Activated T-helper 17 cell treated with anti-CD3 and anti-CD28 coated beads, Interleukin-2, amount 50 U/mL, for 72 hours (primary cell): ENCODE measurements around the gene PDZD2. TPM values are rescaled to one million over a fixed set of nuclear protein-coding genes. Genes with fewer than 3 reads are reported as not detected.

Experiments used
- ATAC-seq: fragments of 150-1000 bp; cut with Tn5 transposase; replicated peaks from 2 replicates; pipeline ENCODE4 v1.10.0; 2021; ENCODE audit warnings: mild to moderate bottlenecking, moderate library complexity
- H3K27ac Mint-ChIP-seq: one replicate; pipeline ENCODE4 v1.8.0; 2022; ENCODE audit warnings: mixed read lengths
- H3K27me3 Mint-ChIP-seq: one replicate; pipeline ENCODE4 v1.8.0; 2022; ENCODE audit warnings: mixed read lengths
- H3K36me3 Mint-ChIP-seq: one replicate; pipeline ENCODE4 v1.8.0; 2022; ENCODE audit warnings: low read depth, mild to moderate bottlenecking, mixed read lengths
- H3K4me1 Mint-ChIP-seq: one replicate; pipeline ENCODE4 v1.8.0; 2022; ENCODE audit warnings: mixed read lengths
- H3K4me3 Mint-ChIP-seq: one replicate; pipeline ENCODE4 v1.8.0; 2022; ENCODE audit warnings: mild to moderate bottlenecking, mixed read lengths
- H3K9me3 Mint-ChIP-seq: one replicate; pipeline ENCODE4 v1.8.0; 2022; ENCODE audit warnings: mixed read lengths
- total RNA-seq, 2 donors: library from RNA; stranded (reverse); gene quantifications; one replicate each; pipeline ENCODE4 v1.2.3, GENCODE V29; 2022

Gene PDZD2
- total RNA-seq, 2 donors from 2014 or later: 0.53 TPM; not detected in 1

- Mint-ChIP-seq H3K9me3 (no peaks in the 10 kb centered on the region), H3K4me1 (no peaks in the 10 kb centered on the region), H3K4me3 (no peak overlapping the region), H3K36me3 (no peaks in the 10 kb centered on the region), H3K27me3 (no peaks in the 10 kb centered on the region), H3K27ac (no peak overlapping the region)
- ATAC-seq: no peak
Measured at GRCh38 chr5:31913808-31914207, 274.9 kb downstream of the PDZD2 start.

GRCh38 chr5:31916327-31916726, 277.4 kb downstream of the PDZD2 start:
- no peaks in the 10 kb centered on the region for H3K36me3 Mint-ChIP-seq
- no peak overlapping the region for H3K4me3 Mint-ChIP-seq
- H3K9me3 Mint-ChIP-seq: no peaks in the 10 kb centered on the region
- no peaks in the 10 kb centered on the region for H3K4me1 Mint-ChIP-seq
- no peak for ATAC-seq
- no peak overlapping the region for H3K27ac Mint-ChIP-seq
- H3K27me3 Mint-ChIP-seq: peaks cover 5% of the 10 kb centered on the region

- ATAC-seq: no peak
- H3K9me3 Mint-ChIP-seq: no peaks in the 10 kb centered on the region
Measured at GRCh38 chr5:31918739-31919138, 279.8 kb downstream of the PDZD2 start.

GRCh38 chr5:31921852-31922305, 282.9 kb downstream of the PDZD2 start:
- H3K36me3 Mint-ChIP-seq: no peaks in the 10 kb centered on the region
- H3K4me1 Mint-ChIP-seq: no peaks in the 10 kb centered on the region
- no peak overlapping the region for H3K27ac Mint-ChIP-seq
- H3K4me3 Mint-ChIP-seq: no peak overlapping the region
- ATAC-seq: no peak
- H3K9me3 Mint-ChIP-seq: no peaks in the 10 kb centered on the region
- H3K27me3 Mint-ChIP-seq: peaks cover 8% of the 10 kb centered on the region

More at GRCh38 chr5:31918739-31919138, 279.8 kb downstream of the PDZD2 start:
- H3K4me3 Mint-ChIP-seq: no peak overlapping the region
- H3K36me3 Mint-ChIP-seq: no peaks in the 10 kb centered on the region
- H3K4me1 Mint-ChIP-seq: no peaks in the 10 kb centered on the region
- H3K27ac Mint-ChIP-seq: no peak overlapping the region
- H3K27me3 Mint-ChIP-seq: peaks cover 8% of the 10 kb centered on the region

- no peaks in the 10 kb centered on the region for H3K4me1 Mint-ChIP-seq
- no peak overlapping the region for H3K27ac Mint-ChIP-seq
- no peak overlapping the region for H3K4me3 Mint-ChIP-seq
- peaks cover 8% of the 10 kb centered on the region for H3K27me3 Mint-ChIP-seq
- H3K36me3 Mint-ChIP-seq: no peaks in the 10 kb centered on the region
- H3K9me3 Mint-ChIP-seq: no peaks in the 10 kb centered on the region
- no peak for ATAC-seq
Measured at GRCh38 chr5:31924005-31924404, 285.1 kb downstream of the PDZD2 start.

GRCh38 chr5:31931874-31932273, 292.9 kb downstream of the PDZD2 start:
- H3K27ac Mint-ChIP-seq: no peak overlapping the region
- no peak for ATAC-seq
- H3K9me3 Mint-ChIP-seq: no peaks in the 10 kb centered on the region
- H3K27me3 Mint-ChIP-seq: no peaks in the 10 kb centered on the region
- no peaks in the 10 kb centered on the region for H3K36me3 Mint-ChIP-seq
- H3K4me3 Mint-ChIP-seq: no peak overlapping the region
- no peaks in the 10 kb centered on the region for H3K4me1 Mint-ChIP-seq

- H3K36me3 Mint-ChIP-seq: no peaks in the 10 kb centered on the region
- no peaks in the 10 kb centered on the region for H3K4me1 Mint-ChIP-seq
- no peak overlapping the region for H3K27ac Mint-ChIP-seq
- no peaks in the 10 kb centered on the region for H3K27me3 Mint-ChIP-seq
- no peaks in the 10 kb centered on the region for H3K9me3 Mint-ChIP-seq
- ATAC-seq: no peak
- no peak overlapping the region for H3K4me3 Mint-ChIP-seq
Measured at GRCh38 chr5:31934156-31934555, 295.2 kb downstream of the PDZD2 start.

- ATAC-seq: no peak
Measured at GRCh38 chr5:31935496-31936369, 296.8 kb downstream of the PDZD2 start.

GRCh38 chr5:31936683-31937082, 297.8 kb downstream of the PDZD2 start:
- Mint-ChIP-seq H3K9me3 (no peaks in the 10 kb centered on the region), H3K4me3 (no peak overlapping the region), H3K36me3 (no peaks in the 10 kb centered on the region), H3K27me3 (no peaks in the 10 kb centered on the region), H3K4me1 (no peaks in the 10 kb centered on the region), H3K27ac (no peak overlapping the region)
- ATAC-seq: no peak

More at GRCh38 chr5:31935496-31936369, 296.8 kb downstream of the PDZD2 start:
- no peaks in the 10 kb centered on the region for H3K4me1 Mint-ChIP-seq
- H3K9me3 Mint-ChIP-seq: no peaks in the 10 kb centered on the region
- H3K27me3 Mint-ChIP-seq: no peaks in the 10 kb centered on the region
- no peaks in the 10 kb centered on the region for H3K36me3 Mint-ChIP-seq
- no peak overlapping the region for H3K27ac Mint-ChIP-seq
- no peak overlapping the region for H3K4me3 Mint-ChIP-seq

GRCh38 chr5:31937226-31937625, 298.3 kb downstream of the PDZD2 start:
- no peak overlapping the region for H3K27ac Mint-ChIP-seq
- H3K4me1 Mint-ChIP-seq: no peaks in the 10 kb centered on the region
- H3K36me3 Mint-ChIP-seq: no peaks in the 10 kb centered on the region
- no peak for ATAC-seq
- H3K27me3 Mint-ChIP-seq: no peaks in the 10 kb centered on the region
- no peaks in the 10 kb centered on the region for H3K9me3 Mint-ChIP-seq
- no peak overlapping the region for H3K4me3 Mint-ChIP-seq

GRCh38 chr5:31937703-31938102, 298.8 kb downstream of the PDZD2 start:
- H3K4me1 Mint-ChIP-seq: no peaks in the 10 kb centered on the region

GRCh38 chr5:31939151-31939550, 300.2 kb downstream of the PDZD2 start:
- H3K27me3 Mint-ChIP-seq: no peaks in the 10 kb centered on the region
- H3K4me1 Mint-ChIP-seq: no peaks in the 10 kb centered on the region
- no peak for ATAC-seq
- H3K4me3 Mint-ChIP-seq: no peak overlapping the region
- no peak overlapping the region for H3K27ac Mint-ChIP-seq
- no peaks in the 10 kb centered on the region for H3K9me3 Mint-ChIP-seq
- H3K36me3 Mint-ChIP-seq: no peaks in the 10 kb centered on the region

More at GRCh38 chr5:31937703-31938102, 298.8 kb downstream of the PDZD2 start:
- no peaks in the 10 kb centered on the region for H3K36me3 Mint-ChIP-seq
- H3K9me3 Mint-ChIP-seq: no peaks in the 10 kb centered on the region
- no peak for ATAC-seq
- no peak overlapping the region for H3K27ac Mint-ChIP-seq
- H3K4me3 Mint-ChIP-seq: no peak overlapping the region
- H3K27me3 Mint-ChIP-seq: no peaks in the 10 kb centered on the region

- H3K27me3 Mint-ChIP-seq: no peaks in the 10 kb centered on the region
- ATAC-seq: no peak
- no peaks in the 10 kb centered on the region for H3K9me3 Mint-ChIP-seq
- no peaks in the 10 kb centered on the region for H3K4me1 Mint-ChIP-seq
- no peaks in the 10 kb centered on the region for H3K36me3 Mint-ChIP-seq
- no peak overlapping the region for H3K27ac Mint-ChIP-seq
- H3K4me3 Mint-ChIP-seq: no peak overlapping the region
Measured at GRCh38 chr5:31941151-31941755, 302.3 kb downstream of the PDZD2 start.

GRCh38 chr5:31942546-31942945, 303.6 kb downstream of the PDZD2 start:
- Mint-ChIP-seq H3K4me1 (no peaks in the 10 kb centered on the region), H3K27me3 (no peaks in the 10 kb centered on the region), H3K4me3 (no peak overlapping the region), H3K27ac (no peak overlapping the region), H3K36me3 (no peaks in the 10 kb centered on the region), H3K9me3 (no peaks in the 10 kb centered on the region)
- ATAC-seq: no peak
